ENCODE results near the gene ODC1.

ODC1 gene

DNA sequence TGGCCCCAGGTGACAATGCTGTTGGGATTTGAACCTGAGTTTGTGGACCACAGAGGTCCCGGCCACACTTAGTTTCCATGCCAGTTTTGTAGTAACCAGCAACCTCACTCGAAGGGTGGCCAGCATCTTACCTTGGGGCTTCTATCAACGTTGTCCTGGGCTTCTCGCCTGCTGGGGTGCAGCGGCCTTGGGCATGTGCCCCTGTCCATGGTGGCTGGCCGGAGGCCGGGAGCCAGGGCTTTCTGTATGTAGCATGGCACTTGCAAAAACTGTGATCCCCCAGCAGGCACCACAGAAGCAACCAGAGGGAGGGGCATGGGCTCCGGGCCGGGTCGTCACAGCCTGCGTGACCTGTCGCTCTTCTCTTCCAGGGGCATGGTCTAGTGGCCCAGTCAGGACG is 51.7 kb downstream of the ODC1 start:
- Histone ChIP-seq H3K9me3 (ENCODE audit: control insufficient read depth, insufficient read depth, low read depth, low read length) (no peaks in the 10 kb centered on the region), H3K27ac (ENCODE audit: extremely low read depth, low read depth, low read length) (no peak overlapping the region), H3K4me3 (ENCODE audit: low read depth, low read length) (no peak overlapping the region), H3K36me3 (ENCODE audit: control insufficient read depth in 2 of 2, insufficient read depth in 1 of 2, low read length in 2 of 2) (no peaks in the 10 kb centered on the region), H3K4me1 (ENCODE audit: control insufficient read depth, insufficient read depth, low read length) (no peaks in the 10 kb centered on the region)
- no peak for TF ChIP-seq PRDM6 (tag by site-specific recombination; IDR thresholded peaks at IDR 0.05)
- TF ChIP-seq ZNF146 (tag by site-specific recombination; IDR thresholded peaks at IDR 0.05) = no peak
- TF ChIP-seq SCRT2 (tag by site-specific recombination; IDR thresholded peaks at IDR 0.05) = peak; percentile 39; the same call in 1 of the 2 replicates
- no peak for TF ChIP-seq RBAK (tag by site-specific recombination; IDR thresholded peaks at IDR 0.05)
- TF ChIP-seq, protein P1, sequence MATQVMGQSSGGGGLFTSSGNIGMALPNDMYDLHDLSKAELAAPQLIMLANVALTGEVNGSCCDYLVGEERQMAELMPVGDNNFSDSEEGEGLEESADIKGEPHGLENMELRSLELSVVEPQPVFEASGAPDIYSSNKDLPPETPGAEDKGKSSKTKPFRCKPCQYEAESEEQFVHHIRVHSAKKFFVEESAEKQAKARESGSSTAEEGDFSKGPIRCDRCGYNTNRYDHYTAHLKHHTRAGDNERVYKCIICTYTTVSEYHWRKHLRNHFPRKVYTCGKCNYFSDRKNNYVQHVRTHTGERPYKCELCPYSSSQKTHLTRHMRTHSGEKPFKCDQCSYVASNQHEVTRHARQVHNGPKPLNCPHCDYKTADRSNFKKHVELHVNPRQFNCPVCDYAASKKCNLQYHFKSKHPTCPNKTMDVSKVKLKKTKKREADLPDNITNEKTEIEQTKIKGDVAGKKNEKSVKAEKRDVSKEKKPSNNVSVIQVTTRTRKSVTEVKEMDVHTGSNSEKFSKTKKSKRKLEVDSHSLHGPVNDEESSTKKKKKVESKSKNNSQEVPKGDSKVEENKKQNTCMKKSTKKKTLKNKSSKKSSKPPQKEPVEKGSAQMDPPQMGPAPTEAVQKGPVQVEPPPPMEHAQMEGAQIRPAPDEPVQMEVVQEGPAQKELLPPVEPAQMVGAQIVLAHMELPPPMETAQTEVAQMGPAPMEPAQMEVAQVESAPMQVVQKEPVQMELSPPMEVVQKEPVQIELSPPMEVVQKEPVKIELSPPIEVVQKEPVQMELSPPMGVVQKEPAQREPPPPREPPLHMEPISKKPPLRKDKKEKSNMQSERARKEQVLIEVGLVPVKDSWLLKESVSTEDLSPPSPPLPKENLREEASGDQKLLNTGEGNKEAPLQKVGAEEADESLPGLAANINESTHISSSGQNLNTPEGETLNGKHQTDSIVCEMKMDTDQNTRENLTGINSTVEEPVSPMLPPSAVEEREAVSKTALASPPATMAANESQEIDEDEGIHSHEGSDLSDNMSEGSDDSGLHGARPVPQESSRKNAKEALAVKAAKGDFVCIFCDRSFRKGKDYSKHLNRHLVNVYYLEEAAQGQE (tag by site-specific recombination; IDR thresholded peaks at IDR 0.05) = peak; percentile 83
- TF ChIP-seq ZNF548 (tag by site-specific recombination; IDR thresholded peaks at IDR 0.05) = no peak
- TF ChIP-seq, protein P2, sequence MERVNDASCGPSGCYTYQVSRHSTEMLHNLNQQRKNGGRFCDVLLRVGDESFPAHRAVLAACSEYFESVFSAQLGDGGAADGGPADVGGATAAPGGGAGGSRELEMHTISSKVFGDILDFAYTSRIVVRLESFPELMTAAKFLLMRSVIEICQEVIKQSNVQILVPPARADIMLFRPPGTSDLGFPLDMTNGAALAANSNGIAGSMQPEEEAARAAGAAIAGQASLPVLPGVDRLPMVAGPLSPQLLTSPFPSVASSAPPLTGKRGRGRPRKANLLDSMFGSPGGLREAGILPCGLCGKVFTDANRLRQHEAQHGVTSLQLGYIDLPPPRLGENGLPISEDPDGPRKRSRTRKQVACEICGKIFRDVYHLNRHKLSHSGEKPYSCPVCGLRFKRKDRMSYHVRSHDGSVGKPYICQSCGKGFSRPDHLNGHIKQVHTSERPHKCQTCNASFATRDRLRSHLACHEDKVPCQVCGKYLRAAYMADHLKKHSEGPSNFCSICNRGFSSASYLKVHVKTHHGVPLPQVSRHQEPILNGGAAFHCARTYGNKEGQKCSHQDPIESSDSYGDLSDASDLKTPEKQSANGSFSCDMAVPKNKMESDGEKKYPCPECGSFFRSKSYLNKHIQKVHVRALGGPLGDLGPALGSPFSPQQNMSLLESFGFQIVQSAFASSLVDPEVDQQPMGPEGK (tag by site-specific recombination; IDR thresholded peaks at IDR 0.05) = no peak
- ChIA-PET CTCF (no interaction called here), POLR2A (no interaction called here)

DNA sequence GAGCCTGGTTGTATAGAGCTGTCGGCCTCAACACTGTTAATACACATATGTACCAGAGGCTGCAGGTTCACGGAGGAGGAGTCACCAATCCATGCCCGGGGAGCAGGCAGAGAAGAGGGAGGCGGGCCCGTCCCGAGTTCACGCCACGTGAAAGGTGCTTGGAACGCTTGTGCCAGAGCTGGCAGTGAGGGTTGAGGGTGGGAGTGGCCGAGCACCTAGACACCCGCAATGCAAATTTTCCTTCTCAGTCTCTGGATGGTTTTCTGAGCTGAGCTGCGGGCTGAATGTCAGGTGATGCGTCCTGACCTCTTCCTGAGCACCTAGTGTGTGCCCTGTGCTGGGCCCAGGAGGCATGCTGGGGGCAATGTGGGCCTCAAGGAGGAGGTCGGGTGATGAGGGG is 52.2 kb downstream of the ODC1 start:
- ChIA-PET POLR2A (no interaction called here), CTCF (no interaction called here)
- no peak overlapping the region for H3K27ac ChIP-seq (ENCODE audit: extremely low read depth, low read depth, low read length)
- no peak overlapping the region for H3K4me3 ChIP-seq (ENCODE audit: low read depth, low read length)
- no peaks in the 10 kb centered on the region for H3K9me3 ChIP-seq (ENCODE audit: control insufficient read depth, insufficient read depth, low read depth, low read length)
- TF ChIP-seq ZNF785 (tag by site-specific recombination; IDR thresholded peaks at IDR 0.05) = no peak
- TF ChIP-seq, protein P3, sequence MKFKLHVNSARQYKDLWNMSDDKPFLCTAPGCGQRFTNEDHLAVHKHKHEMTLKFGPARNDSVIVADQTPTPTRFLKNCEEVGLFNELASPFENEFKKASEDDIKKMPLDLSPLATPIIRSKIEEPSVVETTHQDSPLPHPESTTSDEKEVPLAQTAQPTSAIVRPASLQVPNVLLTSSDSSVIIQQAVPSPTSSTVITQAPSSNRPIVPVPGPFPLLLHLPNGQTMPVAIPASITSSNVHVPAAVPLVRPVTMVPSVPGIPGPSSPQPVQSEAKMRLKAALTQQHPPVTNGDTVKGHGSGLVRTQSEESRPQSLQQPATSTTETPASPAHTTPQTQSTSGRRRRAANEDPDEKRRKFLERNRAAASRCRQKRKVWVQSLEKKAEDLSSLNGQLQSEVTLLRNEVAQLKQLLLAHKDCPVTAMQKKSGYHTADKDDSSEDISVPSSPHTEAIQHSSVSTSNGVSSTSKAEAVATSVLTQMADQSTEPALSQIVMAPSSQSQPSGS (tag by site-specific recombination; IDR thresholded peaks at IDR 0.05; ENCODE audit: low read depth) = no peak
- no peak for TF ChIP-seq ZNF404 (tag by site-specific recombination; IDR thresholded peaks at IDR 0.05)
- no peak for TF ChIP-seq ZFP3 (tag by site-specific recombination; IDR thresholded peaks at IDR 0.05; ENCODE audit: low read depth)
- no peak for TF ChIP-seq ZNF747 (tag by site-specific recombination; IDR thresholded peaks at IDR 0.05)
- TF ChIP-seq, protein P4, sequence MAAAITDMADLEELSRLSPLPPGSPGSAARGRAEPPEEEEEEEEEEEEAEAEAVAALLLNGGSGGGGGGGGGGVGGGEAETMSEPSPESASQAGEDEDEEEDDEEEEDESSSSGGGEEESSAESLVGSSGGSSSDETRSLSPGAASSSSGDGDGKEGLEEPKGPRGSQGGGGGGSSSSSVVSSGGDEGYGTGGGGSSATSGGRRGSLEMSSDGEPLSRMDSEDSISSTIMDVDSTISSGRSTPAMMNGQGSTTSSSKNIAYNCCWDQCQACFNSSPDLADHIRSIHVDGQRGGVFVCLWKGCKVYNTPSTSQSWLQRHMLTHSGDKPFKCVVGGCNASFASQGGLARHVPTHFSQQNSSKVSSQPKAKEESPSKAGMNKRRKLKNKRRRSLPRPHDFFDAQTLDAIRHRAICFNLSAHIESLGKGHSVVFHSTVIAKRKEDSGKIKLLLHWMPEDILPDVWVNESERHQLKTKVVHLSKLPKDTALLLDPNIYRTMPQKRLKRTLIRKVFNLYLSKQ (tag by site-specific recombination; IDR thresholded peaks at IDR 0.05; ENCODE audit: borderline replicate concordance) = no peak
- TF ChIP-seq, protein P5, sequence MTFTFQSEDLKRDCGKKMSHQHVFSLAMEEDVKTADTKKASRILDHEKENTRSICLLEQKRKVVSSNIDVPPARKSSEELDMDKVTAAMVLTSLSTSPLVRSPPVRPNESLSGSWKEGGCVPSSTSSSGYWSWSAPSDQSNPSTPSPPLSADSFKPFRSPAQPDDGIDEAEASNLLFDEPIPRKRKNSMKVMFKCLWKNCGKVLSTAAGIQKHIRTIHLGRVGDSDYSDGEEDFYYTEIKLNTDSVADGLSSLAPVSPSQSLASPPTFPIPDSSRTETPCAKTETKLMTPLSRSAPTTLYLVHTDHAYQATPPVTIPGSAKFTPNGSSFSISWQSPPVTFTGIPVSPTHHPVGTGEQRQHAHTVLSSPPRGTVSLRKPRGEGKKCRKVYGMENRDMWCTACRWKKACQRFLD (tag by site-specific recombination; IDR thresholded peaks at IDR 0.05) = no peak
- no peak for TF ChIP-seq ZNF239 (tag by site-specific recombination; IDR thresholded peaks at IDR 0.05)
- TF ChIP-seq GFI1B (tag by site-specific recombination; IDR thresholded peaks at IDR 0.05) = no peak
- TF ChIP-seq ZNF23 (tag by site-specific recombination; IDR thresholded peaks at IDR 0.05; ENCODE audit: borderline replicate concordance) = no peak
- no peak for TF ChIP-seq YY2 (tag by site-specific recombination; IDR thresholded peaks at IDR 0.05)
- no peaks in the 10 kb centered on the region for H3K36me3 ChIP-seq (ENCODE audit: control insufficient read depth in 2 of 2, insufficient read depth in 1 of 2, low read length in 2 of 2)
- H3K4me1 ChIP-seq (ENCODE audit: control insufficient read depth, insufficient read depth, low read length) = no peaks in the 10 kb centered on the region
